Measurements from ENCODE around the gene ANTXR2.

ANTXR2 gene

DNA sequence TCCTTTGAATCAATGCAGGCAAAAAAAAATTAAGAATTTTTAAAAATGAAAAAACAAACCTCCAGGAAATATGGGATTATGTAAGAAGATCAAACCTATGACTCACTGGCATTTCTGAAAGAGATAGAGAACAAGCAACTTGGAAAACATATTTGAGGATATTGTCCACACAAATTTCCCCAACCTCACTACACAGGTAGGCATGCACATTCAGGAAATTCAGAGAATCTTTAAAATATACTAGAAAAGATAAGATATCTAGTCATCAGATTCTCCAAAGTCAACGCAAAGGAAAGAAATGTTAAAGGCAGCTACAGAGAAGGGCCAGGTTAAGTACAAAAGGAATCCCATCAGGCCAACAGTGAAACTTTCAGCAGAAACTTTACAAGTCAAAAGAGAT lies 85.6 kb downstream of the ANTXR2 start:
- DNase-seq (ENCODE audit: low spot score) = no peak

DNA sequence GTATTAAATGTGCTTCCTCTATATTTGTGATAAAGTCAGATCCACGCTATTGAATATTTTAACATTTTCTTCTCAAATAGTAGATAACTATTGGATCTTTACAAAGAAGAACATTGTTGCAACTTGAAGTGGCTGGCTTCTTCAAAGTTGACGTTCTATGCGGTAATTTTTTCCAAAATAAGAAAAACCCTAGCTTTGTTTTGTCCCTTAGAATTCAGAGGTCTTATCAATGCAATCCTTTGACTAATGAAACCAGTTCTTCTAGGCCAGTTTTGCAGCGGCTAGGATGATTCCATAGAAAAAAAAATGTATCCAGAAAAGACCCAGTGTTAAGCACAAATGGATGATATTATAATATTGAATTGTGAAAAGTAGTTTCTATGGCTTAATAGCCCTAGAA lies 89.6 kb downstream of the ANTXR2 start:
- no peak for DNase-seq (ENCODE audit: low spot score)

DNA sequence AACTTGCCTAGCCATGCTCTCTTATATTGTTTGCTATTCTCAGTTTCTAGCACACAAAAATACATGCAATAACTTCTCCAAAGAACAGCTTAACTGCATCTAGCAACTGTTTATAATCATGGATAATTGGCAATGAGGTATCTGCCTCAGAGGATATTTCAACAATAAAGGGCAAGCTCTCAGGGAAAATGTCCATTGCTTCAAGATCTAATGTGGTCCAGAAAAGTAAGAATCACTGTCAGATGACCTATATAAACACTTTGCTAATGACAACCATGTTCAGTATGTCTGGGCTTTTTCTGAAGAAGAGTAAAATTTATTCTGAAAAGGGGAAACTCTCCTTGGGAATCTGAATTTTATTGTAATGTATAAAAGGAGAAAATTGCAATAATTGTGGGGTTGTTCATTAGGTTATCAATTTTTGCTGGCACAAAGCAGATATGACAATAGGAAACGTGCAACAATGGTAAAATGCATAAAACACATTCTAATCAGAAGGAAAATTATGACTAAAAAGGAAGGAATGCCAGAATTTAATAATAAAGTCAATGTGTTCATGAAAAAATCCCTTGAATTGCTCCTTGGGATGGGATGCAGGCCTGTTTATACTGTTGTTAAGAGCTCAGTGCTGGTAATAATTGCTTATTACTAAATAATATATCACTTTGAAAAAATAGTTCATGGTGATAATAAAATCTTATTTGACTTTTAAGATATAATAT lies 90.3 kb downstream of the ANTXR2 start:
- DNase-seq (ENCODE audit: low spot score) = no peak

DNA sequence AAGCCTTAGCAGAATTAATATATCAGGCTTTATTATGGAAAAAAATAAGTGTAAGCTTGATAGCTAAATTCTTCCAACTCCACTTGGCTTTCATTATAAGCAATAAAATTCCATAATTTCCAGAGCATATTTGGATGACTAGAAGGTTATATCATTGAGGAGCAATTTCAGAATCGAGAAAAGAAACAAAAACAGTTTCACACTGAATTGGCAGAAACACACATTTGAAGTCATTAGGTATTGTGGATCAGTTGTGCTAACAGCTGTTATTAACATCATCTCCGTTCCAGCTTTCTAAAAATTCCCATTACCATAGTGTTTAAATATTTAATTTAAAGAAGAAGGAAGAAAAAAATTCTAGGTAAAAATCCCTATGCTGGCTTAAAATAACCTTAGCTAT lies 92.6 kb downstream of the ANTXR2 start:
- no peak for DNase-seq (ENCODE audit: low spot score)

DNA sequence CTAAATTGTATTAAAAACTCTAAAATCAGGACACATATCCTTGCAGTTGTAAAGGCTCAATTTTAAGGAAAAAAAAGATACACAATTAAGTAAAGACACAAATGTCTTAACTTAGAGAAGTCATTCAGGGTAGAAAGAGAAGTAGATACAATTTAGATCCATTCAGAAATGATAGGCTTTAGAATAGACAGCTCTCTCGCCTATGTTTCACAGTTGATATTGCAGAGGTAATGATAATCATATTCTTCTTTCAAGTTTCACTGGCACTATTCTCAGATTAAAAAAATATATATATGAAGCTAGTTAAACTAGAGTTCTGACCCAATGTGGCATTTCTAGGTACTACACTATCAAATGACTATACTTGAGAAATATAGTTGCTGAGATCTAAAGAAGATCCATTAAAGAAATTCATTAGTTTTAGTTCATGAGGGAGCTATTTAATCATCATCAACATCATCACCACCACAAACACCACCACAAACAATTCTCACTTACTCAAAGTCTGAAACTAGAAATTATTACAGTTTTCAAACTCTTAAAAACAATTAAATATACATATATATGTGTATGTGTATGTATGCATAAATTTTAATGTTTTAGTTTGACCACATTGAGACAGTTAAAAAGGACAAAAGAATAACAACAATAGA lies 93.1 kb downstream of the ANTXR2 start:
- no peak for DNase-seq (ENCODE audit: low spot score)

DNA sequence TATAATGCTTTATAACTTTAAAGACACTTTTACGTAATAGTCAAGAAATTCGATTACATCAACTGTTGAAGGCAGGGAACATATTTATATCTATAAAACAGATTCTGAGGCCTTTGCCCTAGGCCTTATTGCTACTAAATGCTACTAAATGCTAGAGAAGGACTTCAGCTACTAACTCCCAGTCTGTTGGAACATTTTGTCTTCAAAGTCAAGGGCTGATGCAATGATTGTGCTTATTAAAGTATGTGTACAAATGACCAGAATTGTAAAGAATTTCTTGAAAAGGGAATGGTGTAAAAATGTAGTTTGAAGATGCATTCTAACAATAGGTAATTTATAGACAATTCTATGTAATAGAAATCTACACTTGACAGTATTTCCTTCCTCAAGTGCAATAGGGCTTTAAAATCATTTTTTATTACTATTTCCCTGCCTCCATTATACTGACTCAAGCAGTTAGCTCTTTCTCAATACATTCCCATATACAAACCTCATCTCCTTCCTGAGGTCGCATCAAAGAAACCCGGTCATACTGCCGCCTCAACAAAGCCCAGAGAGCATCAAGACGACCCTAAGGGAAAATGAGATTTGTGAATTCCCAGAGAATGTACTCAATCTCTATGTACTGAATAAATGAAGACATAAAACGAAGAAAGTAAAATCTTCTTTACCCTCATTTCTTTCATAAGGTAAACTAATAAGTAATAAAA lies 95.7 kb downstream of the ANTXR2 start:
- no peak for DNase-seq (ENCODE audit: low spot score)

DNA sequence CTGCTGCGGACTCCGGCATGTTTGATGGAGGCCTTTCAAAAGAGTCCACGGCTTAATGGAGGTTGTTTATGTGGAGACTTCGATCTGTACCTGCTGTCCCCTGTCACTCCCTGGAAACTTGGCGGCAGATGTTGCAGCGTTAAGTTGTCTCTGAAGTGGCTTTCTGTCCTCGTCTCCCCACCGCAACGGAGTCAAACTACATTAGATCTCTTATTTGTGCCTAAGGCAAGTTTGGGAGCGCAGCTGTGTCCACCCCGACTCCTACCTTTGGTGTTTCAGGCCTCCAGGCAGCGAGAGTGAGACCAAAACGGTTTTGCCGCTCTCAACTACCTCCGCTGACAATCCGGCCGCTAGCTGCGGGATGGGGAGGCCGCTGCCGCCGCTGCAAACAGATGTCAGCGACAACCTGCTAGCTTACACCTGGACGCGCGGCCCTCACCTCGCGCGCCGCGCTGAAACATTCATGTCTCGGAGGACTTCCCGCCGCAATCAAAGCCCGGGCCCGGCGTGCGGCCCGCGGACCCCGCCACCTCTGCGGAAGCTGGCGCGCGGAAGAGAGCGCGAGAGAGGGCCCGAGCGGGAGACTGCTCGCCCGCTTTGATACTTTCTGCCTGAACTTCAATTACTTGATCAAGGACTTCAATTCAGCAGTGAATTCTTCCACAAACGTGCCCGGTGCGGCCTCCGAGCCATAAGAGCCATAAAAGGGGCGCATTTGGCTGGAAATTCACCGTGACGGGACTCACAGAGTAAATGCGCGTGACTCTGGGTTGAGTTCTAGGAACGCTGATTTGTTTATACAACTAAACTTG lies 108.4 kb downstream of the ANTXR2 start:
- DNase-seq (ENCODE audit: low spot score) = no peak

DNA sequence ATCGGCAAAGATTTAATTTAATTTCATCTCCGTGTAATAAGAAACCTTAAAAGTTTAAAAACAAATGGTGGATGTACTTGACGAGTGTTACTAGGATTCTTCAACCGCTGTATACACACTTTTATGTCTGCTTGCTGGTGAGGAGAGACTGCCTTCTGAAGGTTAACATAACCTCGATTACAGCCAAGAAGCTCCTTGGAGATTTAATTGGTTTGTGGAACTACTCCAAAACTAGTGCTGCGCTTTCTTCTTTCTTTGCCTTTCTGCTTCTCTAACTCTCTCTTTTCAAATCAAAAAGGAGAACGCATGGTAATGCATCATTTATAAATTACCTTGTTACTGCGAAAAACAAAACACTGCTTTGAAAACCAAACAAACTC lies 109.0 kb downstream of the ANTXR2 start:
- no peak for DNase-seq (ENCODE audit: low spot score)

DNA sequence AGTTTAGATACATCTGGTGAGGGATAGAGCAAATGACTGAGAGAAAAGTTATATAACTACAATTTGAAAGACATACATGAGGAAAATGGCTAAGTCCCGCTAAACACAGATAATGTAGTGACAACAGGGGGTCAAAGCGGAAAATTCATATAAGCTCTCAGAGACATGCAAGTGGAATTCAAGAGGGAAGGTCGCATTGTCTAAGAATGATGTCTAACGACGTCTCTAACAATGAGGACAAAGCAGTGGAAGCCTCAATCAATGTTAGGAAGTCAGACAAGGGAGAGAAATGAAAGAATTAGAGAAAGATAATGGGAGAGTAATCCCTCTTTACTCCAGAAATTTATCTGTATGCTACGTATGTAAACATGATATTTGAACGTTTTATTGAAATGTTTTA lies 113.4 kb downstream of the ANTXR2 start:
- DNase-seq (ENCODE audit: low spot score) = no peak

DNA sequence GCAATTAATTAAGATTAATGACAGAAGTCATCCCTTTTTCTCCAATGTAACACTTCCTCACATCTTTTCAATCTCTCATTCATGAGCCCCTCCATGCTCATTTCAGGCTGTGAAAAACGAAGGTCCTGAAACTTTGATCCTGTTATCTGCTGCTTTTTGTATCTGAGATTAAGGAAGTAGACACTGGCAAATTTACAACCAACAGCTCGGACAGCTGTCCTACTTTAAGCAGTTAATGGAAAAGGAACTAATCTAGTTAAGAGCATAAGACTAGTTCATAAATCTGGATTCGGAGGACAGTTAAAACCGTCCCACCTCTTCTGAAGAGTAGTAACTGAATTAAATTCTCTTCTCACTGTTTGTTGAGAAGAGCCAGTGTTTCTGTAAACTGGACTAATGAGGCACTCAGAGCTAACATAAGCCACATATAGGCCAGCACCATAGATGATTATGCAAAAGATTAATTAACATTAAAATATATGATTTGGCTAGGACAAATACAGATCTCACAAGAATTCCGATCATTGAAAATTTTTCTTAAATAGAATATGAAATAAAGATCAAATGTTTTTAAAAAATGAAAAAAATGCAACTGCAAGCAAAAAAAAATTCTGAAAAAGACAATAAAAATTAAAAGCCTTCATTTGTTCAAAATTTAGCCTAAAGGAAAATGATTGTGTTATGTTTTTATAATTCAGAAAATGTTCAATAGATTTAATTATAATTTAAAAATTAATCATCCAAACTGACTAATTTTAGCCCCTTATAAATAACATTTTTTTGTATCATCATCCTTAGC lies 114.4 kb downstream of the ANTXR2 start:
- no peak for DNase-seq (ENCODE audit: low spot score)

DNA sequence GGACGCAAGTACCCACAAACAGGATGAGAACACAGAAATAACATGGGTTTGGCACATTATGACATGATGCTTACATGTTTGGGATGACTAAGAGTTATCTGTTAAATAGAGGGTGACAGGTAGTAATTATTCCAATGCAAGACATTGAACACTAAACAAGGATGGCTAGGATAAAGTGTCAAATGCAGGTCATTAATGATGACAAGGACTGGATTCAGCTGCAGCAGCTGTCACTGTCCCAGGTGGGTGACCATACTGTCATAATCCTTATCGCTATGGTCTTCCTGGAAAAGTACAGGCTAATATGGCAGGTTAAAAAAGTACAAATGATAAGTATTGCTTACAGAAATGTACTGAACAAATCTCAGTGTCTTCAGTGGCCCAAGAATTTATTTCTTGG lies 123.9 kb downstream of the ANTXR2 start:
- DNase-seq (ENCODE audit: low spot score) = no peak

DNA sequence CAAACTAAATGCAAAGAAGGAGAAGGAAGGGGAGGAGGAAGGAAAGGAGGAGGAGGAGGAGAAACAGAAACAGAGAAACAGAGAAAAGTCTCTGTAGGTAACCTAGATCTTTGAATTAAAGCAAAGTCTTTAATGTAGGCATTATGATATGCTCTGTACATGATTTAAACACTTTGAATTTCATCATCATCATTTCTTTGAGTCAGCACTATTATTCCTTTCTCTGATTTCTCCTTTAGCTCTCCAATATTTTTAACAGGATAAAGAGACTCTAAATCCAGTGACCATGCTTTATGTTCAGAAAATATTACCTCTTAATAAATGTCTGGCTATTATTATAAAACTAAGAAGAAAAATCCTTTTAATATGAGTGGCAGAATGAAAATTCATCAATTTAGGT lies 124.3 kb downstream of the ANTXR2 start:
- no peak for DNase-seq (ENCODE audit: low spot score)

DNA sequence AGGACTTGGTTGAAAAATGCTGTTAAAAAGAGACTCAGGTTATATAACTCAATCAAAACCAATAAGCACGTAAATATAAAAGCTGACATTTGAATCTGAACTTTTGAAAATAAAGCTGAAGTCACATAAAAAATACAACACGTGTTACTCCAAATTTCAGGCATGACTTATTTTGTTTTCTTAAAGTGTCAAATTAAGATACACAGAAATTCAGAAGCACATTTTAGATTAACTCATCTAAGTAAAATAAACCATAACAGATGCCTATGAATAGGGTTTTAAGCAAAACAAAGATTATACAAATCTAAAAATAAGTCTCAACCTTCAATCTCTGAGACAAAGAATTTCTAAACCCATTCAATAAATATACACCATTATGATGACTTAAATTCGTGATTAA lies 124.8 kb downstream of the ANTXR2 start:
- DNase-seq (ENCODE audit: low spot score) = no peak

DNA sequence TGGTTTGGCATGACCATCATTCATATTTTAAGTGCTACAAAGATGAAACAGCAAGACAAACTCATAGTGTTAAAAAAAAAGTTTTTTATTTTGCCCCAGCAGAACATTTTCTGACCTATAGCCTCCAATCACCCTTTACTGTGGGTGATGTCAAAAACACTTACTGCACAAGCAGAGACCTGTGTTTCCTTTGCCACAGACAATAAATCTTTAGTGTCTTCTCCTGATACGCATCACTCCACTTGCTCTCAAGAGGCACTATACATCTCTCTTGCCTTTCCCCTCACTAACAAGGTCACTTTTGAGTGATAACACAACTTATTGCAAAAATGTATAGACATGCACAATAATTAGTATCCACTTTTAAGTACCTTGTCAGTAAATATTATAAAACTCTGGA lies 125.6 kb downstream of the ANTXR2 start:
- DNase-seq (ENCODE audit: low spot score) = no peak

DNA sequence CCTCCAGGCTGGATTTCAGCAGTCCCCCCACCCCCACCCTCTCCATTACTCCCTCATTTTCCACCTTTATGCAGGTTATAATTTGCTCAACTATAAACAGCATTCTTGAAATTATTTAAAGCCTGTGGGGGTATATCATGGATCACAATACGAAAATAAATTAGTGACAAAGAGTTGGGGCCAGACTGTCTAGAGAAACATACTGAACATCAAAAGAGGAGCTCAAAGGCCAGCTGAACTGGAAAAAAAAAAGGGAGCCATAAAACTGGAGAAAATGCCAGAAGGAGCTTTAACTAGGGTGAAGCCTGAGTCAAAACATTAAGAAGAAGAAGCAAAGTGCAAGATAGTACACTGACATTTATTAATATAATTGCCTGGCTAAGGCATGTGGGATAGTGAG lies 137.8 kb downstream of the ANTXR2 start:
- DNase-seq (ENCODE audit: low spot score) = no peak

DNA sequence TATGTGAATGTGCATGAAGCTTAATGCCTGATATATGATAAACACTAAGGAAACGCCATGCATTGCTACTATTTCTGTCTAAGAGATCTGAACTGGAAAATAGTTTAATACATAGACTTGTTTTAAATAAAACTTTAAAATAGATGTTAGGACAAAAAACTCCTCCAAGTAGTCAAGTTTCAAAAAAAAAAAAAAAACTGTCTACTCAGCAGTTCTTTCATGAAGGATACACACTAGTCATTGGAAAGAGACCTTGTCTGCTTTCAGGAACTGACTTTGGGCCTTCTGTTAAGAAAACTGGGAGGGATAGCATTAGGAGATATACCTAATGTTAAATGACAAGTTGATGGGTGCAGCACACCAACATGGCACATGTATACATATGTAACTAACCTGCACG lies 138.4 kb downstream of the ANTXR2 start:
- DNase-seq (ENCODE audit: low spot score) = no peak

DNA sequence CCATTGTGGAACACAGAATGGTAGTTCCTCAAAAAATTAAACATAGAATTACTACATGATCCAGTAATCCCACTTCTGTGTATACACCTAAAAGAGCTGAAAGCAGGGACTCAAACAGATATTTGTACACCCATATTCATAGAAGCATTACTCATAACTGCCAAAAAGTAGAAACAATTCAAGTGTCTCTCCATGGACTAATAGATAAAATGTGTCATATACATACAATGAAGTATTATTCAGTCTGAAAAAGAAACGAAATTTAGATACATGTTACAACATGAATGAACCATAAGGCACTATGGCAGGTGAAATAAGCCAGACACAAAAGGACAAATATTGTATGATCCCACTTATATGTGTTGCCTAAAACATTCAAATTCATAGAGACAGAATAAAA lies 145.1 kb downstream of the ANTXR2 start:
- no peak for DNase-seq (ENCODE audit: low spot score)

DNA sequence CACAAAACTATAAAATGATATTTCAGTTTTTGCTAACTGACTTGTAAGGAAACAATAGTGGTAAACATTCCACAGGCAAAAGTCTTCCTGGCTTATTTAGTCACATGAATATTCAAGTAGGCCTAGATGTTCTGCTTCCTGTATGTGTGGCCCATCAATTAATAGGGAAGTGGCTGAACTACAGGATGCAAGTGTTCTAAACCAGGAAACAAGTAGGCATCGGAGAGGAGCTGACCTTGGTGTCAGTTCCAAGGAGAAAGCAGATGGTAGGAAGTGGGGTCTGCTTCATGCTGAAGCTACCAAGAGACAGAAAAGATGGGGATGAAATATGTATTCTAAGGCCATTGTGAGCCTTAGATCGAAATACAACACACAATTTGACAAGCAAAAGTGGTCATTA lies 149.7 kb downstream of the ANTXR2 start:
- no peak for DNase-seq (ENCODE audit: low spot score)

DNA sequence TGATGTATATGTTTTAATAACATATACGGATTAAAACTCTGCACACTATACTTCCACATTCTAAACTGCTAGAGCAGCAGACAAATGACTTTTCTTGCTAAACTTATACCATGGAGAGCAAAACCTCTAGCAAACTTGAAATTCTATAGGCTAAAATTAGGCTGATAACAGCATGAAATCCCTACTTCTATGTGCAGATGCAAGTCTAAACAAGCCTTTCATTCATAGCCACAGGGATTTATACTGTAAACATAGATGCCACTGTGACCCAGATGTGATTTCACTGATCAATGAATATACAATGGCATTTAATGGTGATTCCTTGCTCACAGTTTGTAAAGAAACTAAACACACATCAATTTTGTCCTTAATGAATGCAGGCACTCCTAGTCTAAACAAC lies 151.0 kb downstream of the ANTXR2 start:
- no peak for DNase-seq (ENCODE audit: low spot score)

DNA sequence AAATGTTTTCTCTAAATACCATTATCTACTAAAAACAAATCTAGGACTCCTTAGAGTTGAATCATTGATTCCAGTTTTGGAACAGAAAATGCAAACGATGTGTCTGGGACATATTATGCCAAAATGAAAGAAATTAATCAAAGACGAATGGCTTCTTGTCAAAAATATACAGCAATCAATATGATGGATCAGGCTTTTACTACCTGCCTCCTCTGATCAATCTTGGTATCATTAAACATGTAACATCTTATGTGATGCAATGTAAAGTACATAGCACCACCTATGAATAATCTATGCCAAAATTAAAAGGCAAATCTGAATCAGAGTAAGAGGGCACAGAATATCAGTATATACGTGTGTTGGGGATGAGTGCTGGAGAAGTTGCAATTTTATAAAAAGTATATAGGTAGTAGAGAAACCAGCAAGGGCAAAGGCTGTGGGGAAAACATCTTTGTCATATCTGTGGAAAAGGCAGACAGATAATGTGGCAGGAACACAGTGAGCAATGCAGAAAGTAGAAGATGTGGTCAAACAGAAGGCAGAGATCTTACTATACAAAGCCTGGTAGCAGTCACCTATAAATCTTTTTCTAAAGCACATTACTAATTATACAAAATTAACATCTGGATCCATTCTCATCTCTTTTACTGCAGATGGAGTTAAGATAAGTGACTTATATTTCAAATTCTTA lies 152.7 kb downstream of the ANTXR2 start:
- DNase-seq (ENCODE audit: low spot score) = no peak

DNA sequence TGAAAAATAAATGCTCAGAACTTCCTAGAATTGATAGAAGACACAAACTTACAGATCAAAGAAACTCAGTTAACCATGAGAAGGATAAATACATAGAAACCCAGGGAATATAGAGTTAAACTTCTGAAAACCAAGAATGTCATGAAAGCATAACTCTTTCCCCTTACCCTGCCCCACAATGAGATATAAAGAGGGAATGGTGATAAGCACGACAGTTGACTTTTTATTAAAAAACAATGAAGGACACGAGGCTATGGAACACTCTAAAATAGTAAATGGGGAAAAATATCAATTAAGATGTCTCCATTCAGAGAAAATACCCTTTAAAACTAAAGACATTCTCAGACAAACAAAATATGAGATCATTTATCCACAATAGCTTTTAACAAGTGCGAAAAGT lies 154.7 kb downstream of the ANTXR2 start:
- DNase-seq (ENCODE audit: low spot score) = no peak
